Panc1 (cell line): ENCODE measurements around the gene C1orf105.

ENCODE experiments used
- POLR2AphosphoS5 ChIP-seq: IDR thresholded peaks from 2 replicates; pipeline ENCODE4 v1.6.1; 2012; ENCODE audit warnings: mild to moderate bottlenecking, low read depth, low read length, moderate library complexity
- TF ChIP-seq, protein P1 (sequence below): fragments of 450-650 bp; IDR thresholded peaks from 2 replicates; pipeline ENCODE4 v1.5.1; 2017; ENCODE audit warnings: mild to moderate bottlenecking

DNA sequence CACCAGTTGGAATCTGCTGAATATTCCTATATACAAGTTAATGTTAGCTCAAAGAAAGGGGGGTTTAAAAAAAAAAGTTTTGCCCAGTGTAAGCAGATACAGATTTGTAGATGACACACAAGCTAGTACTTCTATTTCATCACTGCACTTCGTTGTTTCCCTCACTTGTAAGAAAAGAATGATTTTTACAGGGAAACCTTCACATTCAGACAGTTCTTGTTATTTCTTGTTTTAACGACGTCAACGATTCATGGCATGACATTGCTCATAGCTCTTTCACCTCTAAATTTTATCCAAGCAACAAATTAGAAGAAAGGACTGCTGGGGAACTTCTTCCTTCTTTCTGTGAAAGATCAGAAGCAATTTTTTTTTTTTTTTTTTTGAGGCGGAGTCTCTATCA lies 25.7 kb upstream of the C1orf105 start:
- no peak for TF ChIP-seq POLR2AphosphoS5
- TF ChIP-seq, protein P1, sequence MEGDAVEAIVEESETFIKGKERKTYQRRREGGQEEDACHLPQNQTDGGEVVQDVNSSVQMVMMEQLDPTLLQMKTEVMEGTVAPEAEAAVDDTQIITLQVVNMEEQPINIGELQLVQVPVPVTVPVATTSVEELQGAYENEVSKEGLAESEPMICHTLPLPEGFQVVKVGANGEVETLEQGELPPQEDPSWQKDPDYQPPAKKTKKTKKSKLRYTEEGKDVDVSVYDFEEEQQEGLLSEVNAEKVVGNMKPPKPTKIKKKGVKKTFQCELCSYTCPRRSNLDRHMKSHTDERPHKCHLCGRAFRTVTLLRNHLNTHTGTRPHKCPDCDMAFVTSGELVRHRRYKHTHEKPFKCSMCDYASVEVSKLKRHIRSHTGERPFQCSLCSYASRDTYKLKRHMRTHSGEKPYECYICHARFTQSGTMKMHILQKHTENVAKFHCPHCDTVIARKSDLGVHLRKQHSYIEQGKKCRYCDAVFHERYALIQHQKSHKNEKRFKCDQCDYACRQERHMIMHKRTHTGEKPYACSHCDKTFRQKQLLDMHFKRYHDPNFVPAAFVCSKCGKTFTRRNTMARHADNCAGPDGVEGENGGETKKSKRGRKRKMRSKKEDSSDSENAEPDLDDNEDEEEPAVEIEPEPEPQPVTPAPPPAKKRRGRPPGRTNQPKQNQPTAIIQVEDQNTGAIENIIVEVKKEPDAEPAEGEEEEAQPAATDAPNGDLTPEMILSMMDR: no peak
